Measurements from ENCODE around the gene LRMDA. TPM values are rescaled to one million over a fixed set of nuclear protein-coding genes. Genes with fewer than 3 reads are reported as not detected.
A peak's percentile ranks its signal among the peaks of the same experiment; 100 is the strongest.

The LRMDA gene
- polyA plus RNA-seq, 3 donors = 39.8 to 59.6 (median 56.4) TPM

- intact Hi-C loops (cut with micrococcal nuclease) = no loop called here
- Mint-ChIP-seq H3K27me3 (ENCODE audit: low read depth in 3 of 3) (no peaks in the 10 kb centered on the region), H3K36me3 (no peaks in the 10 kb centered on the region), H3K27ac (no peak overlapping the region), H3K4me1 (peaks cover 5% of the 10 kb centered on the region), H3K9me3 (peaks cover 0 to 5% (median 1%) of the 10 kb centered on the region in 7 donors), H3K4me3 (no peak overlapping the region)
- no peaks in the 10 kb centered on the region for H3K9me3 ChIP-seq (replicated peaks in 1 of 2; ENCODE audit: control insufficient read depth in 1 of 2, insufficient read depth in 1 of 2, low read length in 2 of 2)
- no peak overlapping the region for H3K4me2 ChIP-seq (replicated peaks; ENCODE audit: extremely low read depth, low read length, poor library complexity, severe bottlenecking)
- no peaks in the 10 kb centered on the region for H3K36me3 ChIP-seq (replicated peaks in 1 of 2; ENCODE audit: control insufficient read depth in 1 of 2, insufficient read depth in 2 of 2, low read length in 2 of 2)
- WGBS (ENCODE audit: insufficient coverage) = no CpG with 5 or more reads among the region's 4 CpGs
- H3K79me2 ChIP-seq (ENCODE audit: insufficient read depth, low read length) = no peaks in the 10 kb centered on the region
- no peaks in the 10 kb centered on the region for H3K4me1 ChIP-seq (ENCODE audit: control insufficient read depth in 1 of 2, insufficient read depth in 2 of 2, low read length in 2 of 2)
- H3K9ac ChIP-seq (ENCODE audit: insufficient read depth, low read length, poor library complexity, severe bottlenecking) = no peak overlapping the region
- no peak overlapping the region for H3K27ac ChIP-seq (ENCODE audit: low read depth in 1 of 2, low read length in 2 of 2)
- DNase-seq = no peak
- no peak for TF ChIP-seq CTCF (IDR thresholded peaks at IDR 0.05)
- H2AFZ ChIP-seq (ENCODE audit: insufficient read depth, low read depth, low read length, poor library complexity, severe bottlenecking) = no peak overlapping the region
- no peak overlapping the region for H3K4me3 ChIP-seq (replicated peaks in 1 of 3; ENCODE audit: low read depth in 2 of 3, low read length in 3 of 3)
- H4K20me1 ChIP-seq (ENCODE audit: insufficient read depth, low read length) = no peaks in the 10 kb centered on the region
- no peaks in the 10 kb centered on the region for H3K27me3 ChIP-seq (ENCODE audit: control insufficient read depth in 2 of 2, insufficient read depth in 2 of 2, low read length in 2 of 2)
These were observed 989.3 kb downstream of the LRMDA start for GRCh38 chr10:76420725-76421124.

GRCh38 chr10:76422769-76423168, 991.3 kb downstream of the LRMDA start:
- Histone ChIP-seq H3K9ac (ENCODE audit: insufficient read depth, low read length, poor library complexity, severe bottlenecking) (no peak overlapping the region), H3K36me3 (replicated peaks in 1 of 2; ENCODE audit: control insufficient read depth in 1 of 2, insufficient read depth in 2 of 2, low read length in 2 of 2) (no peaks in the 10 kb centered on the region), H4K20me1 (ENCODE audit: insufficient read depth, low read length) (no peaks in the 10 kb centered on the region), H3K4me1 (ENCODE audit: control insufficient read depth in 1 of 2, insufficient read depth in 2 of 2, low read length in 2 of 2) (no peaks in the 10 kb centered on the region), H3K9me3 (replicated peaks in 1 of 2; ENCODE audit: control insufficient read depth in 1 of 2, insufficient read depth in 1 of 2, low read length in 2 of 2) (no peaks in the 10 kb centered on the region), H3K4me3 (replicated peaks in 1 of 3; ENCODE audit: low read depth in 2 of 3, low read length in 3 of 3) (no peak overlapping the region), H3K27ac (ENCODE audit: low read depth in 1 of 2, low read length in 2 of 2) (no peak overlapping the region), H3K27me3 (ENCODE audit: control insufficient read depth in 2 of 2, insufficient read depth in 2 of 2, low read length in 2 of 2) (no peaks in the 10 kb centered on the region), H3K4me2 (replicated peaks; ENCODE audit: extremely low read depth, low read length, poor library complexity, severe bottlenecking) (no peak overlapping the region), H3K79me2 (ENCODE audit: insufficient read depth, low read length) (no peaks in the 10 kb centered on the region), H2AFZ (ENCODE audit: insufficient read depth, low read depth, low read length, poor library complexity, severe bottlenecking) (no peak overlapping the region)
- Mint-ChIP-seq H3K9me3 (peaks cover 0 to 5% (median 1%) of the 10 kb centered on the region in 7 donors), H3K4me3 (no peak overlapping the region), H3K4me1 (peaks cover 5% of the 10 kb centered on the region), H3K27me3 (ENCODE audit: low read depth in 3 of 3) (no peaks in the 10 kb centered on the region), H3K36me3 (no peaks in the 10 kb centered on the region), H3K27ac (peak overlapping the region in 1 of 7 donors; percentile 1)
- TF ChIP-seq CTCF (IDR thresholded peaks at IDR 0.05) = no peak
- WGBS (ENCODE audit: insufficient coverage) = 100% methylated on average over 4 of the region's 4 CpGs
- intact Hi-C loops (cut with micrococcal nuclease) = no loop called here
- no peak for DNase-seq

All from CD14-positive monocyte (primary cell).